Heart right ventricle (tissue), 16 donors: ENCODE measurements around the gene CPN2. TPM values are rescaled to one million over a fixed set of nuclear protein-coding genes. Genes with fewer than 3 reads are reported as not detected.

Source experiments
- ATAC-seq, 8 donors: fragments of 200-7000 bp; cut with Tn5 transposase; one replicate each; pipeline ENCODE4 v1.9.1; 2020; ENCODE audit warnings: mild to moderate bottlenecking in 8 of 8, moderate library complexity in 8 of 8, moderate number of reproducible peaks in 1 of 8
- DNase-seq, 2 donors: peaks; one replicate each; pipeline ENCODE4 v3.0.0-alpha.2; 2020
- H3K27ac ChIP-seq, 10 donors: fragments of 200-600 bp; sonication (generic) in 2 of 10; one replicate each; pipeline versions ENCODE4 v1.5.0 to v1.8.0; 2020 to 2022; ENCODE audit warnings: mild to moderate bottlenecking in 3 of 10
- H3K27me3 ChIP-seq, 7 donors: fragments of 200-600 bp; one replicate each; pipeline ENCODE4 v1.8.0; 2021 to 2022; ENCODE audit warnings: mild to moderate bottlenecking in 2 of 7
- H3K36me3 ChIP-seq, 9 donors: fragments of 200-600 bp; sonication (generic) in 1 of 9; one replicate each; pipeline versions ENCODE4 v1.5.0 to v1.8.0; 2020 to 2022; ENCODE audit warnings: mild to moderate bottlenecking in 2 of 9
- H3K4me1 ChIP-seq, 9 donors: fragments of 200-600 bp; sonication (generic) in 1 of 9; one replicate each; pipeline versions ENCODE4 v1.5.0 to v1.8.0; 2020 to 2022; ENCODE audit warnings: mild to moderate bottlenecking in 4 of 9
- H3K4me3 ChIP-seq, 10 donors: fragments of 200-600 bp; sonication (generic) in 2 of 10; one replicate each; pipeline versions ENCODE4 v1.5.0 to v1.8.0; 2020 to 2022; ENCODE audit warnings: mild to moderate bottlenecking in 7 of 10, moderate library complexity in 2 of 10
- H3K9me3 ChIP-seq, 11 donors: fragments of 200-600 bp in 10 of 11; sonication (generic) in 2 of 11; one replicate each; pipeline versions ENCODE4 v1.5.0 to v1.8.0; 2013 to 2022; ENCODE audit warnings: mild to moderate bottlenecking in 2 of 11, control low read depth in 1 of 11, moderate library complexity in 1 of 11
- CTCF ChIP-seq, 9 donors: fragments of 200-600 bp; sonication (generic) in 2 of 9; IDR thresholded peaks; one replicate each; pipeline versions ENCODE4 v1.5.0 to v1.8.0; 2021 to 2022; ENCODE audit warnings: antibody characterized with exemption in 9 of 9, mild to moderate bottlenecking in 5 of 9, moderate library complexity in 1 of 9
- WGBS, 2 donors: extraction: QIAGEN DNeasy Blood & Tissue Kit; methylation state at CpG; one replicate each; pipeline ENCODE4 v1.1.7; 2013; ENCODE audit warnings: inconsistent platforms in 1 of 2; 5-methylcytosine and 5-hydroxymethylcytosine counted together
- intact Hi-C, 10 donors: fragments of 100-400 bp; cut with DNase I; formaldehyde crosslinking; loops; one replicate each; pipeline versions ENCODE4 v1.11.1 to v1.14.2; 2022
- polyA plus RNA-seq, 2 donors: library from polyadenylated mRNA; stranded (reverse); fragments of 200-250 nt; gene quantifications; one replicate each; pipeline ENCODE4 v1.2.3, GENCODE V29; 2013
- total RNA-seq, 10 donors: library from RNA; stranded (reverse); fragmentation: NEBNext Ultra II Directional in 3 of 10; extraction: Animal tissue kit (Norgen Biotek cat#: 25700) in 3 of 10; gene quantifications; one replicate each; pipeline versions ENCODE4 v1.2.1 to v1.2.4, GENCODE V29; 2021 to 2023
- donor health status: Arrhythmogenic right ventricular cardiomyopathy.
- donor health status: ischemic (EF 13 %, LVEDD 7.1; RV severe dilation, severe dysfunction).
- donor health status: healthy with polysubstance abuse.
- donor health status: DM: no; HTN: yes; CAD: no.
- donor health status: DM: no; HTN: no; CAD: no.
- donor health status: ischemic (EF 25% LVEDD 6.9; RV normal size, moderate dysfunction).
- donor health status: ischemic (EF 25% LVEDD 5.7; RV mildly dilated, moderate dysfunction).
- donor health status: healthy.
- donor health status: DM: yes; HTN: yes; CAD: no.
- donor health status: Ischemic cardiomyopathy.
- donor health status: ischemic (EF 35%, LVEDD 5.7; RV mildly dilated, moderate dysfunction).
- donor health status: nonischemic (EF 11% LVEDD 7.7; RV severe dilation, severe dysfunction).
- donor health status: DM: yes; HTN: yes; CAD: no.
- donor health status: PGD.
- donor health status: ischemic (EF 29% LVEDD 5.4; RV normal size, mild dysfunction).
- donor health status: nonischemic (EF 23%, LVEDD 6.1; RV moderate dilation, normal function).

Gene CPN2
- total and polyA plus RNA-seq, 12 donors = 0.12 to 4.5 (median 1.5) TPM

GRCh38 chr3:194316918-194317317 lies 34.2 kb downstream of the CPN2 start:
- no peaks in the 10 kb centered on the region for H3K36me3 ChIP-seq
- intact Hi-C loops = loop anchor here (2.0 to 10.0 kb wide), 9 partner anchors 45 to 652 kb away; partner anchors contain the start of gene HES1 (in 4 of the 10)
- peaks cover 0 to 71% (median 58%) of the 10 kb centered on the region in 7 donors for H3K27me3 ChIP-seq
- WGBS, 2 donors = 91 to 96% methylated on average over 6 of the region's 6 CpGs
- no peak overlapping the region for H3K27ac ChIP-seq
- ATAC-seq (no peak), DNase-seq (no peak)
- H3K4me3 ChIP-seq = no peak overlapping the region
- TF ChIP-seq CTCF (IDR thresholded peaks at IDR 0.05) = no peak
- H3K9me3 ChIP-seq = peaks cover 0 to 20% (median 0%) of the 10 kb centered on the region in 11 donors
- peaks cover 6 to 38% (median 25%) of the 10 kb centered on the region in 9 donors for H3K4me1 ChIP-seq

GRCh38 chr3:194315965-194316361 lies 35.2 kb downstream of the CPN2 start:
- peaks cover 6 to 37% (median 25%) of the 10 kb centered on the region in 9 donors for H3K4me1 ChIP-seq
- peaks cover 0 to 68% (median 58%) of the 10 kb centered on the region in 7 donors for H3K27me3 ChIP-seq
- WGBS, 2 donors = 31 to 35% methylated on average over 17 of the region's 17 CpGs
- H3K9me3 ChIP-seq = peaks cover 0 to 20% (median 0%) of the 10 kb centered on the region in 11 donors
- H3K36me3 ChIP-seq = no peaks in the 10 kb centered on the region
- intact Hi-C loops = loop anchor here (1.0 to 10.0 kb wide), 14 partner anchors 44 to 651 kb away; partner anchors contain the start of gene HES1 (in 4 of the 10)
- peak in 1 of 9 donors; percentile 20 for TF ChIP-seq CTCF (IDR thresholded peaks at IDR 0.05)
- H3K27ac ChIP-seq = peak overlapping the region in 1 of 10 donors; percentile 48
- peak in 7 of 8 donors; percentile 18 to 41 (median 26) for ATAC-seq
- peak overlapping the region in 8 of 10 donors; percentile 8 to 62 (median 53) for H3K4me3 ChIP-seq
- DNase-seq = no peak

- ATAC-seq = peak; percentile 84 to 92 (median 90)
- 3 to 4% methylated on average over 53 to 54 of the region's 54 CpGs for WGBS, 2 donors
- peak; percentile 85 to 89 for DNase-seq
- intact Hi-C loops = loop anchor here (1.0 to 10.0 kb wide), 14 partner anchors 43 to 651 kb away; partner anchors contain the start of gene HES1 (in 4 of the 10)
- peak overlapping the region in 9 of 10 donors; percentile 8 to 62 (median 52) for H3K4me3 ChIP-seq
- peaks cover 6 to 37% (median 25%) of the 10 kb centered on the region in 9 donors for H3K4me1 ChIP-seq
- peaks cover 0 to 67% (median 56%) of the 10 kb centered on the region in 7 donors for H3K27me3 ChIP-seq
- TF ChIP-seq CTCF (IDR thresholded peaks at IDR 0.05) = peak; percentile 91 to 99 (median 97)
- no peaks in the 10 kb centered on the region for H3K36me3 ChIP-seq
- H3K9me3 ChIP-seq = peaks cover 0 to 20% (median 0%) of the 10 kb centered on the region in 11 donors
- H3K27ac ChIP-seq = peak overlapping the region in 6 of 10 donors; percentile 6 to 48 (median 34)
Measured at GRCh38 chr3:194315088-194315964, 35.8 kb downstream of the CPN2 start.

GRCh38 chr3:194314388-194315068 lies 36.6 kb downstream of the CPN2 start:
- no peak for TF ChIP-seq CTCF (IDR thresholded peaks at IDR 0.05)
- H3K9me3 ChIP-seq = peaks cover 0 to 13% (median 0%) of the 10 kb centered on the region in 11 donors
- 80 to 90% methylated on average over 13 of the region's 13 CpGs for WGBS, 2 donors
- peaks cover 6 to 37% (median 25%) of the 10 kb centered on the region in 9 donors for H3K4me1 ChIP-seq
- DNase-seq (no peak), ATAC-seq (peak in 1 of 8 donors; percentile 11)
- no peaks in the 10 kb centered on the region for H3K36me3 ChIP-seq
- intact Hi-C loops = loop anchor here (1.0 to 10.0 kb wide), 16 partner anchors 42 to 650 kb away; partner anchors contain the start of gene HES1 (in 5 of the 10)
- peaks cover 0 to 67% (median 48%) of the 10 kb centered on the region in 7 donors for H3K27me3 ChIP-seq
- H3K4me3 ChIP-seq = peak overlapping the region in 2 of 10 donors; percentile 51 to 54
- peak overlapping the region in 3 of 10 donors; percentile 6 to 48 (median 43) for H3K27ac ChIP-seq
